SK-N-SH treated with all-trans-retinoic acid at 6 μM for 48 hours (cell line): ENCODE data around the gene AZU1.
A peak's percentile ranks its signal among the peaks of the same experiment; 100 is the strongest.
"Not testable (repeated sequence)": the region's sequence is repeated elsewhere in the genome, so short reads cannot be mapped to it uniquely, and the experiment has no call there.

Source experiments
- ATAC-seq: fragments of 200-7000 bp; cut with Tn5 transposase; 3 replicates; pipeline ENCODE4 v1.9.1; 2020; ENCODE audit warnings: mild to moderate bottlenecking, moderate library complexity
- ARNTL ChIP-seq: fragments of 450-650 bp; formaldehyde crosslinking; IDR thresholded peaks from 2 replicates; pipeline ENCODE4 v1.5.0; 2020; ENCODE audit warnings: low read depth, mild to moderate bottlenecking, moderate library complexity, borderline replicate concordance
- BACH2 ChIP-seq: fragments of 250-450 bp; sonication (Bioruptor Pico); IDR thresholded peaks from 2 replicates; pipeline ENCODE4 v1.9.0; 2021; ENCODE audit warnings: mild to moderate bottlenecking, borderline replicate concordance
- ESRRG ChIP-seq: fragments of 250-450 bp; sonication (Bioruptor Pico); IDR thresholded peaks from 2 replicates; pipeline ENCODE4 v1.6.1; 2021; ENCODE audit warnings: mild to moderate bottlenecking
- GLIS3 ChIP-seq: fragments of 250-450 bp; sonication (Bioruptor Pico); IDR thresholded peaks from 2 replicates; pipeline ENCODE4 v1.5.0; 2020; ENCODE audit warnings: mild to moderate bottlenecking, moderate library complexity
- PPARA ChIP-seq: fragments of 250-450 bp; sonication (Bioruptor Pico); IDR thresholded peaks from 2 replicates; pipeline ENCODE4 v1.5.0; 2020; ENCODE audit warnings: mild to moderate bottlenecking, borderline replicate concordance
- RARB ChIP-seq: fragments of 250-450 bp; sonication (Bioruptor Pico); IDR thresholded peaks from 2 replicates; pipeline ENCODE4 v1.8.0; 2021; ENCODE audit warnings: mild to moderate bottlenecking, moderate library complexity
- TCF4 ChIP-seq: fragments of 250-450 bp; sonication (Bioruptor Pico); IDR thresholded peaks from 2 replicates; pipeline ENCODE4 v1.8.0; 2021; ENCODE audit warnings: mild to moderate bottlenecking, moderate library complexity, borderline replicate concordance
- ZC3H10 ChIP-seq: fragments of 250-450 bp; sonication (Bioruptor Pico); IDR thresholded peaks from 2 replicates; pipeline ENCODE4 v1.5.1; 2021; ENCODE audit warnings: mild to moderate bottlenecking, moderate library complexity
- ZFP3 ChIP-seq: fragments of 250-450 bp; sonication (Bioruptor Pico); IDR thresholded peaks from 2 replicates; pipeline ENCODE4 v1.5.0; 2020; ENCODE audit warnings: mild to moderate bottlenecking, moderate library complexity
- ZFP30 ChIP-seq: fragments of 450-650 bp; formaldehyde crosslinking; IDR thresholded peaks from 2 replicates; pipeline ENCODE4 v1.5.0; 2022; ENCODE audit warnings: mild to moderate bottlenecking, moderate library complexity
- ZNF565 ChIP-seq: fragments of 450-650 bp; formaldehyde crosslinking; conservative IDR thresholded peaks from 2 replicates; pipeline ENCODE4 v1.5.0; 2020; ENCODE audit warnings: low read depth, mild to moderate bottlenecking, moderate library complexity
- ZNF70 ChIP-seq: fragments of 450-650 bp; formaldehyde crosslinking; IDR thresholded peaks from 2 replicates; pipeline ENCODE4 v1.5.0; 2020; ENCODE audit warnings: mild to moderate bottlenecking, moderate library complexity
- ZNF8 ChIP-seq: fragments of 450-650 bp; formaldehyde crosslinking; IDR thresholded peaks from 2 replicates; pipeline ENCODE4 v1.5.0; 2020; ENCODE audit warnings: mild to moderate bottlenecking, moderate library complexity
- TF ChIP-seq, protein P1 (sequence below): fragments of 250-450 bp; sonication (Bioruptor Pico); IDR thresholded peaks from 2 replicates; pipeline ENCODE4 v1.8.0; 2020; ENCODE audit warnings: mild to moderate bottlenecking, moderate library complexity, borderline replicate concordance
- TF ChIP-seq, protein P2 (sequence below): fragments of 250-450 bp; sonication (Bioruptor Pico); IDR thresholded peaks from 2 replicates; pipeline ENCODE4 v1.5.0; 2020; ENCODE audit warnings: mild to moderate bottlenecking, moderate library complexity
- TF ChIP-seq, protein P3 (sequence below): fragments of 250-450 bp; sonication (Bioruptor Pico); IDR thresholded peaks from 2 replicates; pipeline ENCODE4 v1.8.0; 2021; ENCODE audit warnings: low read depth, mild to moderate bottlenecking, moderate library complexity, borderline replicate concordance
- TF ChIP-seq, protein P4 (sequence below): fragments of 250-450 bp; sonication (Bioruptor Pico); IDR thresholded peaks from 2 replicates; pipeline ENCODE4 v1.5.1; 2020; ENCODE audit warnings: low read depth, mild to moderate bottlenecking, moderate library complexity
- TF ChIP-seq, protein P5 (sequence below): fragments of 250-450 bp; sonication (Bioruptor Pico); IDR thresholded peaks from 2 replicates; pipeline ENCODE4 v1.5.1; 2021; ENCODE audit warnings: mild to moderate bottlenecking, moderate library complexity

The AZU1 gene

DNA sequence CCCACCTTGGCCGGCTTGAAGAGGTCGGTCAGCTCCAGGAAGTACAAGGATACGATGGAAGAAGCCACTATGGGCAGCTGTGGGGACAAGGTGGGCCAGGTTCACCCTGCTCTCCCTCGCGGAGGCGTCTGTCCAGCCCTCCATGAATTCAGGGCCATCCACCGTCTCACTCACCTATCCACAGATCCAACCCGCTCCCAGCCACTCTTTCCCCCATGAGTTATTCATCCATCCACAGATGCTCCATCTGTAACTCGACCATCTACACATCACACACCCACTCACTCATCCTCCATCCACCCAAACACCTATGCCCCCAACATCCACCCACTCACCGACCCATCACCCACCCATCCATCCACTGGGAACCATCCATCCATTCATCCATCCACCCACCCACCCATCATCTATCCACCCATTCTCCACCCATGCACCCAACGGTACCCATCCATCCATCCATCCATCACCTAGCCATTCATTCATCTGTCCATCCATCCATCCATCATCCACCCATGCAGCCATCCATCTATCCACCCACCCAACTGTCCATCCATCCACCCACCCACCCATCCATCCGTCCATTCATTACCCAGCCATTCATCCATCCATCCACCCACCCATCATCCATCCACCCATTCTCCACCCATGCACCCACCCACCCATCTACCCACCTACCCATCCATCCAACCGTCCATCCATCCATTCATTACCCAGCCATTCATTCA is 11.7 kb upstream of the AZU1 start:
- TF ChIP-seq ZFP3 (CRISPR knock-in tag), result no peak
- TF ChIP-seq, protein P1, sequence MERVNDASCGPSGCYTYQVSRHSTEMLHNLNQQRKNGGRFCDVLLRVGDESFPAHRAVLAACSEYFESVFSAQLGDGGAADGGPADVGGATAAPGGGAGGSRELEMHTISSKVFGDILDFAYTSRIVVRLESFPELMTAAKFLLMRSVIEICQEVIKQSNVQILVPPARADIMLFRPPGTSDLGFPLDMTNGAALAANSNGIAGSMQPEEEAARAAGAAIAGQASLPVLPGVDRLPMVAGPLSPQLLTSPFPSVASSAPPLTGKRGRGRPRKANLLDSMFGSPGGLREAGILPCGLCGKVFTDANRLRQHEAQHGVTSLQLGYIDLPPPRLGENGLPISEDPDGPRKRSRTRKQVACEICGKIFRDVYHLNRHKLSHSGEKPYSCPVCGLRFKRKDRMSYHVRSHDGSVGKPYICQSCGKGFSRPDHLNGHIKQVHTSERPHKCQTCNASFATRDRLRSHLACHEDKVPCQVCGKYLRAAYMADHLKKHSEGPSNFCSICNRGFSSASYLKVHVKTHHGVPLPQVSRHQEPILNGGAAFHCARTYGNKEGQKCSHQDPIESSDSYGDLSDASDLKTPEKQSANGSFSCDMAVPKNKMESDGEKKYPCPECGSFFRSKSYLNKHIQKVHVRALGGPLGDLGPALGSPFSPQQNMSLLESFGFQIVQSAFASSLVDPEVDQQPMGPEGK, result no peak
- ATAC-seq, result no peak

DNA sequence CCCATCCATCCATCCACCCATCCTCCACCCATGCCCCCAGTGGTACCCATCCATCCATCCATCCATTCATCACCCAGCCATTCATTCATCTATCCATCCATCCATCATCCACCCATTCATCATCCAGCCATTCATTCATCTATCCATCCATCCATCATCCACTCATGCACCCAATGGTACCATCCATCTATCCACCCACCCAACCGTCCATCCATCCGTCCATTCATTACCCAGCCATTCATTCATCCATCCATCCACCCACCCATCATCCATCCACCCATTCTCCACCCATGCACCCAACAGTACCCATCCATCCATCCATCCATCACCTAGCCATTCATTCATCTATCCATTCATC is 11.2 kb upstream of the AZU1 start:
- TF ChIP-seq, protein P2, sequence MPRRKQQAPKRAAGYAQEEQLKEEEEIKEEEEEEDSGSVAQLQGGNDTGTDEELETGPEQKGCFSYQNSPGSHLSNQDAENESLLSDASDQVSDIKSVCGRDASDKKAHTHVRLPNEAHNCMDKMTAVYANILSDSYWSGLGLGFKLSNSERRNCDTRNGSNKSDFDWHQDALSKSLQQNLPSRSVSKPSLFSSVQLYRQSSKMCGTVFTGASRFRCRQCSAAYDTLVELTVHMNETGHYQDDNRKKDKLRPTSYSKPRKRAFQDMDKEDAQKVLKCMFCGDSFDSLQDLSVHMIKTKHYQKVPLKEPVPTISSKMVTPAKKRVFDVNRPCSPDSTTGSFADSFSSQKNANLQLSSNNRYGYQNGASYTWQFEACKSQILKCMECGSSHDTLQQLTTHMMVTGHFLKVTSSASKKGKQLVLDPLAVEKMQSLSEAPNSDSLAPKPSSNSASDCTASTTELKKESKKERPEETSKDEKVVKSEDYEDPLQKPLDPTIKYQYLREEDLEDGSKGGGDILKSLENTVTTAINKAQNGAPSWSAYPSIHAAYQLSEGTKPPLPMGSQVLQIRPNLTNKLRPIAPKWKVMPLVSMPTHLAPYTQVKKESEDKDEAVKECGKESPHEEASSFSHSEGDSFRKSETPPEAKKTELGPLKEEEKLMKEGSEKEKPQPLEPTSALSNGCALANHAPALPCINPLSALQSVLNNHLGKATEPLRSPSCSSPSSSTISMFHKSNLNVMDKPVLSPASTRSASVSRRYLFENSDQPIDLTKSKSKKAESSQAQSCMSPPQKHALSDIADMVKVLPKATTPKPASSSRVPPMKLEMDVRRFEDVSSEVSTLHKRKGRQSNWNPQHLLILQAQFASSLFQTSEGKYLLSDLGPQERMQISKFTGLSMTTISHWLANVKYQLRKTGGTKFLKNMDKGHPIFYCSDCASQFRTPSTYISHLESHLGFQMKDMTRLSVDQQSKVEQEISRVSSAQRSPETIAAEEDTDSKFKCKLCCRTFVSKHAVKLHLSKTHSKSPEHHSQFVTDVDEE (CRISPR knock-in tag), result no peak
- ATAC-seq, result no peak

DNA sequence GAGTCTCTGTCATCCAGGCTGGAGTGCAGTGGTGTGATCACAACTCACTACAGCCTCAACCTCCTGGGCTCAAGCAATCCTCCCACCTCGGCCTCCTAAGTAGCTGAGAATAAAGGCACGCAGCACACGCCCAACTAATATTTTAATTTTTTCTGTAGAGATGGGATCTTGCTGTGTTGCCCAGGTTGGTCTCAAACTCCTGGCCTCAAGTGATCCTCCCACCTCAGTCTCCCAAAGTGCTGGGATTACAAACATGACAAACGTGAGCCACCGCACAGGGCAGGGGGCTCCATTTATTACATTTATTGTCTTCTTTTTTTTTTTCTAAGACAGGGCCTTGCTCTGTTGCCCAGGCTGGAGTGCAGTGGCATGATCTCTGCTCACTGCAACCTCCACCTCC is 7.4 kb upstream of the AZU1 start:
- not testable (repeated sequence) for ATAC-seq

DNA sequence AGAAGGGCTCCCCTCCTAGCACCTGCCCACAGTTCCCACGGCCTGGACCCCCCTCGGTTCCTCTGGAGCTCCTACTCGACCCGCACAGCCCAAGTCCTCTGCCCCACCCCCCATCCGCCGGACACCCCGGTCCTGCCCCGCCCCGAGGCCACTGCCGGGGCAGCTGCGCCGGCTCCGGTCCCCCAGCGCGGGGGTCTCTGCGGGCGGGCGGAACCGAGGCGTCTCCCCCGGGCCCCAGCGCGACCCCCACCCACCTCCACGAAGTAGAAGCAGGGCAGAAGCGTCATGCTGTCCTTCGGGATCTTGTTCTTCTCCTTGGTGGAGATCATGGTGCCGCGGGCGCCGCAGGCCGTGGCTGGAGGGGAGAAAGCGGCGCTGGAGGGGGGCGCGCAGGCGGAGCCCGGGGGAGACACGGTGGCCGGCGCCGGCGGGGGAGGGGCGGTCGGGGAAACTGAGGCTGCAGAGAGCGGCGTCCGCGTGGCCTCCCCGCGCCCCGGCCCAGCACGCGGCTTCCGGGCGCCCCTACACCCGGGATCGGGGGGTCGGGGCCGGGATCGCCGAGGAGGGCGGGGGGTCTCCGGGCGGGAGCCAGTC is 6.3 kb upstream of the AZU1 start:
- no peak for TF ChIP-seq GLIS3
- no peak for TF ChIP-seq ZC3H10 (CRISPR knock-in tag)
- TF ChIP-seq, protein P3, sequence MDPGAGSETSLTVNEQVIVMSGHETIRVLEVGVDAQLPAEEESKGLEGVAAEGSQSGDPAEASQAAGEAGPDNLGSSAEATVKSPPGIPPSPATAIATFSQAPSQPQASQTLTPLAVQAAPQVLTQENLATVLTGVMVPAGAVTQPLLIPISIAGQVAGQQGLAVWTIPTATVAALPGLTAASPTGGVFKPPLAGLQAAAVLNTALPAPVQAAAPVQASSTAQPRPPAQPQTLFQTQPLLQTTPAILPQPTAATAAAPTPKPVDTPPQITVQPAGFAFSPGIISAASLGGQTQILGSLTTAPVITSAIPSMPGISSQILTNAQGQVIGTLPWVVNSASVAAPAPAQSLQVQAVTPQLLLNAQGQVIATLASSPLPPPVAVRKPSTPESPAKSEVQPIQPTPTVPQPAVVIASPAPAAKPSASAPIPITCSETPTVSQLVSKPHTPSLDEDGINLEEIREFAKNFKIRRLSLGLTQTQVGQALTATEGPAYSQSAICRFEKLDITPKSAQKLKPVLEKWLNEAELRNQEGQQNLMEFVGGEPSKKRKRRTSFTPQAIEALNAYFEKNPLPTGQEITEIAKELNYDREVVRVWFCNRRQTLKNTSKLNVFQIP (CRISPR knock-in tag), result no peak
- peak; percentile 97 for TF ChIP-seq ZFP3 (CRISPR knock-in tag)
- TF ChIP-seq ZFP30 (CRISPR knock-in tag), result no peak
- 0 out of 3 replicates have a peak, but pooled peaks have one; percentile 18 for ATAC-seq

DNA sequence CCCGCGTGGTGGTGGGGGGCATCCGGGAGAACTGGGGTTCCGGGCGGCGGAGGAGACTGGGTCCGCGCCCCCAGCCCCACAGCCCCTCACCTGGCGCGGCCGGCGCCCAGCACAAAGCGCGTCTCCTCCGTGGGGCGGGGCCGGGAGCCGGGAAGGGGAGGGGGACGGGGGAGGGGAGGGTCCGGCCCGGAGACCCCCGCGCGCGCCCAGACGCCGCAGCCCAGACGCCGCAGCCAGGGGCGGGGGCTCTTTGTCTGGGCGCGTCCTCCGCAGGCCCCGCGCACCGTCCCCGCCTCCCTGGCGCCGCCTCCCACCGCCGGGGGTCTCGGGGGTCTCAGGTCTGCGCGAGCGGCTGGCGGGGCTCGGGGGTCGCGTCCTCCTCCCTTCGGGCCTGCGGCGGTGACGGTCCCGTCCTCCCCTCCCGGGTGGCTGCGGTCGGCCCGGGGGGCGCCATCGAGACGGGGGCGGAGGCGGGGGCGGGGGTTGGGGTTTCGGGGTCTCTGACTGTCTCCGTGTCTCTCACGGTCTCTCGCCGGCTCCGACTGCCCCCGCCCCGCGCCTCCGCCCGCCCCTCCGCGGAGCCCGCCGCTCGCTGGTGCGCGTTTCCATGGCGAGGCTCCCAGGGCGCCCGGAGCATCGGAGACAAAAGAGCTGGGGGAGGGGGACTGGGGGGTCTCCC is 5.7 kb upstream of the AZU1 start, which contains the start of gene PLPPR3:
Gene PLPPR3, minus strand, starts transcription at position 131 of the 679 bp plus-strand sequence. CDS start 396 bp downstream, outside the sequence.
- TF ChIP-seq ZFP30 (CRISPR knock-in tag) (no peak), ESRRG (CRISPR knock-in tag) (no peak), ZNF565 (no peak)
- TF ChIP-seq, protein P4, sequence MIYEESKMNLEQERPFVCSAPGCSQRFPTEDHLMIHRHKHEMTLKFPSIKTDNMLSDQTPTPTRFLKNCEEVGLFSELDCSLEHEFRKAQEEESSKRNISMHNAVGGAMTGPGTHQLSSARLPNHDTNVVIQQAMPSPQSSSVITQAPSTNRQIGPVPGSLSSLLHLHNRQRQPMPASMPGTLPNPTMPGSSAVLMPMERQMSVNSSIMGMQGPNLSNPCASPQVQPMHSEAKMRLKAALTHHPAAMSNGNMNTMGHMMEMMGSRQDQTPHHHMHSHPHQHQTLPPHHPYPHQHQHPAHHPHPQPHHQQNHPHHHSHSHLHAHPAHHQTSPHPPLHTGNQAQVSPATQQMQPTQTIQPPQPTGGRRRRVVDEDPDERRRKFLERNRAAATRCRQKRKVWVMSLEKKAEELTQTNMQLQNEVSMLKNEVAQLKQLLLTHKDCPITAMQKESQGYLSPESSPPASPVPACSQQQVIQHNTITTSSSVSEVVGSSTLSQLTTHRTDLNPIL, result no peak
- TF ChIP-seq, protein P5, sequence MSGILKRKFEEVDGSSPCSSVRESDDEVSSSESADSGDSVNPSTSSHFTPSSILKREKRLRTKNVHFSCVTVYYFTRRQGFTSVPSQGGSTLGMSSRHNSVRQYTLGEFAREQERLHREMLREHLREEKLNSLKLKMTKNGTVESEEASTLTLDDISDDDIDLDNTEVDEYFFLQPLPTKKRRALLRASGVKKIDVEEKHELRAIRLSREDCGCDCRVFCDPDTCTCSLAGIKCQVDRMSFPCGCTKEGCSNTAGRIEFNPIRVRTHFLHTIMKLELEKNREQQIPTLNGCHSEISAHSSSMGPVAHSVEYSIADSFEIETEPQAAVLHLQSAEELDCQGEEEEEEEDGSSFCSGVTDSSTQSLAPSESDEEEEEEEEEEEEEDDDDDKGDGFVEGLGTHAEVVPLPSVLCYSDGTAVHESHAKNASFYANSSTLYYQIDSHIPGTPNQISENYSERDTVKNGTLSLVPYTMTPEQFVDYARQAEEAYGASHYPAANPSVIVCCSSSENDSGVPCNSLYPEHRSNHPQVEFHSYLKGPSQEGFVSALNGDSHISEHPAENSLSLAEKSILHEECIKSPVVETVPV (CRISPR knock-in tag), result no peak
- ATAC-seq, result no peak

DNA sequence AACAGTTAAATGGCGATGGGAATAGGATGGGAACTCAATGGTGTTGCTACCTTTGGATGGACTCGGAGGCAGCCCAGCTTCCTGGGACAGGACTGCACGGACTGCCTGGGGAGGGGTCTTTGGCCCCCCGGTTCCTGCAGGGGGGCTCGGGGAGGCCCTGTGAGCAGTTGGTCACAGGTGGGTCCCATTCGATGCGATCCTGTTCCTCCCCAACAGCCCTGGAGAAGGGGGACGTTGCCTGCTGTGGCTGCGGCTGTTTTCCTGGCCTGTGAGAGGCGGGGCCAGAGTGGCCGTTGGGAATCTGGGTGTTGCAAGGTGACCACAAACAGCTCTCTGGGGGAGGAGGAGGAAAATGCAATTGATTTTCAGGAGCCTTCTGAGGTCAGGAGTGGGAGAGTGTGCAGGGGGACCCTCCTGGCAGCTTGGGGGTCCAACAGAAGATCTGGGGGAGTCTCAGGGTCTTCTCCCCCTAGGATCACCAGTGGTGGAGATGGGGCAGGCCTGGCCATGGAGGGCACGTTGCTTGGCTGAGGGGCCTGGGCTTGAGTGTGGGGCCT is 4.0 kb upstream of the AZU1 start:
- ATAC-seq, result no peak
- TF ChIP-seq, protein P5 (CRISPR knock-in tag), result no peak
- TF ChIP-seq TCF4 (CRISPR knock-in tag) (no peak), BACH2 (CRISPR knock-in tag) (no peak), ZFP30 (CRISPR knock-in tag) (no peak), ZNF8 (no peak), ZNF70 (CRISPR knock-in tag) (no peak), ARNTL (no peak), PPARA (CRISPR knock-in tag) (no peak), RARB (no peak)
- TF ChIP-seq, protein P1, result no peak
